HEK293T (cell line): ENCODE data around the gene RBM15B.

Experiments
- FOXM1 ChIP-seq: fragments of 450-650 bp; IDR thresholded peaks from 2 replicates; pipeline ENCODE4 v1.6.1; 2017; ENCODE audit warnings: mild to moderate bottlenecking, borderline replicate concordance
- NFRKB ChIP-seq: fragments of 450-650 bp; IDR thresholded peaks from 2 replicates; pipeline ENCODE4 v1.6.1; 2016; ENCODE audit warnings: mild to moderate bottlenecking, moderate library complexity
- SP1 ChIP-seq: fragments of 450-650 bp; IDR thresholded peaks from 2 replicates; pipeline ENCODE4 v1.6.1; 2017
- TARDBP ChIP-seq: fragments of 450-650 bp; IDR thresholded peaks from 2 replicates; pipeline ENCODE4 v1.6.1; 2016
- ZNF384 ChIP-seq: fragments of 450-650 bp; IDR thresholded peaks from 2 replicates; pipeline ENCODE4 v1.6.1; 2016

GRCh38 chr3:51434110-51434509 lies 43.0 kb downstream of the RBM15B start:
- TF ChIP-seq FOXM1 = no peak
- TF ChIP-seq SP1 = no peak
- TF ChIP-seq ZNF384 = no peak
- no peak for TF ChIP-seq NFRKB
- no peak for TF ChIP-seq TARDBP
